Activated CD8-positive, alpha-beta T cell treated with anti-CD3 and anti-CD28 coated beads, Interleukin-2, amount 10 ng/mL, durations not matched to agents 7 days and 5 days (primary cell): ENCODE measurements around the gene GLS. TPM values are rescaled to one million over a fixed set of nuclear protein-coding genes. Genes with fewer than 3 reads are reported as not detected.

Experiments
- ATAC-seq: fragments of 150-1000 bp; cut with Tn5 transposase; one replicate; pipeline ENCODE4 v1.10.0; 2021; ENCODE audit warnings: moderate library complexity
- CTCF ChIA-PET: fragments of 350-600 bp; sonication (Branson Sonifier 250); formaldehyde crosslinking; loops from one replicate; lab custom pipeline; 2021; ENCODE audit warnings: antibody characterized with exemption; lab: Charles Lee
- POLR2A ChIA-PET: fragments of 350-600 bp; sonication (Branson Sonifier 250); formaldehyde crosslinking; loops from one replicate; lab custom pipeline; 2021; ENCODE audit warnings: antibody characterized with exemption; lab: Charles Lee
- DNase-seq: peaks from one replicate; pipeline ENCODE4 v3.0.0-alpha.2; 2020
- H3K27ac Mint-ChIP-seq: one replicate; pipeline ENCODE4 v1.8.0; 2021; ENCODE audit warnings: mild to moderate bottlenecking, mixed read lengths
- H3K27me3 Mint-ChIP-seq: one replicate; pipeline ENCODE4 v1.8.0; 2021; ENCODE audit warnings: low read depth, mixed read lengths
- H3K36me3 Mint-ChIP-seq: one replicate; pipeline ENCODE4 v1.8.0; 2021; ENCODE audit warnings: low read depth, mixed read lengths
- H3K4me1 Mint-ChIP-seq: one replicate; pipeline ENCODE4 v1.8.0; 2021; ENCODE audit warnings: low read depth, mixed read lengths
- H3K4me3 Mint-ChIP-seq: one replicate; pipeline ENCODE4 v1.8.0; 2021; ENCODE audit warnings: mild to moderate bottlenecking, mixed read lengths
- H3K9me3 Mint-ChIP-seq: one replicate; pipeline ENCODE4 v1.8.0; 2022; ENCODE audit warnings: mixed read lengths; ENCODE audit not compliant: insufficient read depth
- total RNA-seq, 2 experiments: library from RNA; stranded (reverse); gene quantifications; one replicate each; pipeline ENCODE4 v1.2.3, GENCODE V29; 2021

The GLS gene
- total RNA-seq, 2 experiments from 2014 or later: 162 to 193 TPM

DNA sequence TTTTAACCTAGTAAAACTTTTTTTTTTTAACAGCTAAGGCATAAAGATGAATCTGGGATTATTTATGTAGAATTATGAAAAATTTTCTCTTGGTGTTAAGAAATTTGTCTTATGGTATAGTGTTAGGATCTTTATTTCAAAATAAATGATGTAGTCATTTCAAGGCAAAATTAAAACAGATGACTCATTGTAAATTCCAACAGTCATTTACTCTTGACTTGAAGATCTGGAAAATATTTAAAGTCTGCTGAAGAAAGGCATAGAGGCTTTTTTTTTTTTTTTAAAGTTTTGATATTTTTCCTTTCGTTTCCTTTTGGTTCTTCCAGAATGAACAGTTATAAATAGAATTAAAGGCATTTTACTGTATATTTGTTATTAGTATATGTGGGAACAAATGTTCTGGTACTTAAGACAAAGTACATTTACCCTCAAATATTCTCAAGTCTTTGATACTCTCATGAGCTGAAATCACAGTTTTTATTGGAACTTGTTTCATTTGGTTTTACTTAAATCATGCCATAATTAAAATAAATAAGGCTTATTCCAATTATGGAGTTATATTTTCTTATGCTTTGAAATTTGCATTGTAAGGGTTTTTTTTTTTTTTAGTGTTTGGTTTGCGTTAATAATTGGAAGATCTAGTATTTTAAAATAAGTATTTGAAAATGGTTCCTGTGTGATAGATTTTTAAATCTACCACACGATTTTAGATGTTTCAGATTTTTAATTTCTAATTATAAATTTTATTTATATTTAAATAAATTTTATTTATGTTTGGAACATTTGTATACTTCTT is 29.9 kb downstream of the GLS start:
- H3K36me3 Mint-ChIP-seq: peaks cover 44% of the 10 kb centered on the region
- no peak for ATAC-seq
- POLR2A ChIA-PET: interaction anchor here (0.8 to 1.7 kb wide), 2 partner anchors 29 to 30 kb away, joined by 4 to 6 read pairs; partner anchors contain the start of gene GLS

DNA sequence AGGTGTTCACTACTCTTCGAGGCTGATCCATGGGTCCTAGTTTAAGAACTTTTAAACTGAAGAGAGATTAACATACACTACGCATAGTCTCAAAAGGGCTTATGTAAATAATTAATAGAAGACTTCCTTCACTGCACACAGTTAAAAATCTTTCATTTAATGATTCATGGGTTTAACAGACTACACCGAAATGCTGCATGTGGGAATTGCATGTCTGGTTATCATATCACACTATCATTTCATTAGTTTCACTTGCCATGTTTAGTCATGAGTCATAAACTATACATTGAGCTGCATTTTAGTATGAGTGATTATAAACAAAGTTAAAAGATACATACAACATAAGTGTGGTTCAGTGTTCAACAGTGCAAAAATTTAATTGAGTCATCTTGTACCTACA is 31.2 kb downstream of the GLS start:
- H3K4me1 Mint-ChIP-seq: peaks cover 27% of the 10 kb centered on the region
- no peak overlapping the region for H3K4me3 Mint-ChIP-seq
- DNase-seq (no peak), ATAC-seq (peak; percentile 50)
- CTCF ChIA-PET: no interaction called here
- POLR2A ChIA-PET: interaction anchor here (0.7 to 1.7 kb wide), 2 partner anchors 32 to 39 kb away, joined by 5 to 6 read pairs; partner anchors contain the start of gene GLS
- no peaks in the 10 kb centered on the region for H3K9me3 Mint-ChIP-seq
- no peak overlapping the region for H3K27ac Mint-ChIP-seq
- no peaks in the 10 kb centered on the region for H3K27me3 Mint-ChIP-seq
- peaks cover 48% of the 10 kb centered on the region for H3K36me3 Mint-ChIP-seq

More for the DNA sequence above, 29.9 kb downstream of the GLS start:
- no peak for DNase-seq
- no peak overlapping the region for H3K4me3 Mint-ChIP-seq
- H3K27ac Mint-ChIP-seq: no peak overlapping the region
- CTCF ChIA-PET: interaction anchor here (1.3 kb wide), 1 partner anchor 49 kb away, joined by 3 read pairs; no protein-coding TSS in a partner anchor
- H3K27me3 Mint-ChIP-seq: no peaks in the 10 kb centered on the region
- H3K4me1 Mint-ChIP-seq: peaks cover 15% of the 10 kb centered on the region
- H3K9me3 Mint-ChIP-seq: no peaks in the 10 kb centered on the region

DNA sequence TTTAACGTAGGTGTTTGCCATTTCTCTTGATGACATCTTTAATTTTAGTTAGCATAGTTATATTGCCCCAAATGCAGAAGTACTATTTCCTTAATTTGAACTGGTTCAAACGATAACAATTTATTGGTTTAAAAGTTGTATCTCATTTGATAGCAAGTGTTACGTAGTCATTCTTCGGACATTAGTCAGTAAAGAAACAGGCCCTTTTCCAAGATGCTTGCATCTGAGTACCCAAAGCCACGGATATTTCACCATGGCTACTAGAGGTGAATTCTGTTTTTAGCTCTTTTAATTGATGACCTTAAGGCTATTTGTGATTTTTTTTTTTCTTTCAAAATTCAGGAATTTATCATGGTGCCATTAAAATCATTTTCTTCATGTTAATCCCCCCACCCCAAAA is 32.1 kb downstream of the GLS start:
- H3K4me1 Mint-ChIP-seq: peaks cover 36% of the 10 kb centered on the region
- DNase-seq: no peak
- H3K4me3 Mint-ChIP-seq: no peak overlapping the region
- H3K9me3 Mint-ChIP-seq: no peaks in the 10 kb centered on the region
- H3K27ac Mint-ChIP-seq: no peak overlapping the region
- ChIA-PET CTCF (interaction anchor here (1.4 kb wide), 1 partner anchor 20 kb away, joined by 3 read pairs; no protein-coding TSS in a partner anchor), POLR2A (interaction anchor here (1.7 kb wide), 1 partner anchor 31 kb away, joined by 4 read pairs; no protein-coding TSS in a partner anchor)
- no peak for ATAC-seq
- peaks cover 53% of the 10 kb centered on the region for H3K36me3 Mint-ChIP-seq
- H3K27me3 Mint-ChIP-seq: no peaks in the 10 kb centered on the region

DNA sequence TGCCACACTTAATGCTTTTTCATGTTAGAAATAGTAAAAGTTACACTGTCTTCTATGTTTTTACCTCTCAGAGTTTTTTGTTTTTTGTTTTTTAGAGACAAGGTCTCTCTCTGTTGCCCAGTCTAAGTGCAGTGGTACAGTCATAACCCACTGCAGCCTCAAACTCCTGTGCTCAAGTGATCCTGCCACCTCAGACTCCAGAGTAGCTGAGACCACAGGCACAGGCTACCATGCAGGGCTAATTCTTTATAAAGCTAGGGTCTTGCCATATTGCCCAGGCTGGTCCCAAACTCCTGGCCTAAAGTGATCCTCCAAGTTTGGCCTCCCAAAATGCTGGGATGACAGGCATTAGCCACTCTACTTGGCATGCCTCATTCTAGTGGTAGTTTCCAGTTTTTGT is 33.1 kb downstream of the GLS start:
- H3K4me3 Mint-ChIP-seq: no peak overlapping the region
- no peak for ATAC-seq
- H3K9me3 Mint-ChIP-seq: no peaks in the 10 kb centered on the region
- H3K27ac Mint-ChIP-seq: no peak overlapping the region
- peaks cover 46% of the 10 kb centered on the region for H3K4me1 Mint-ChIP-seq
- ChIA-PET POLR2A (interaction anchor here (0.6 to 1.7 kb wide), 2 partner anchors 29 to 32 kb away, joined by 3 to 4 read pairs; no protein-coding TSS in a partner anchor), CTCF (interaction anchor here (1.4 kb wide), 1 partner anchor 21 kb away, joined by 3 read pairs; no protein-coding TSS in a partner anchor)
- DNase-seq: no peak
- H3K36me3 Mint-ChIP-seq: peaks cover 59% of the 10 kb centered on the region
- no peaks in the 10 kb centered on the region for H3K27me3 Mint-ChIP-seq

DNA sequence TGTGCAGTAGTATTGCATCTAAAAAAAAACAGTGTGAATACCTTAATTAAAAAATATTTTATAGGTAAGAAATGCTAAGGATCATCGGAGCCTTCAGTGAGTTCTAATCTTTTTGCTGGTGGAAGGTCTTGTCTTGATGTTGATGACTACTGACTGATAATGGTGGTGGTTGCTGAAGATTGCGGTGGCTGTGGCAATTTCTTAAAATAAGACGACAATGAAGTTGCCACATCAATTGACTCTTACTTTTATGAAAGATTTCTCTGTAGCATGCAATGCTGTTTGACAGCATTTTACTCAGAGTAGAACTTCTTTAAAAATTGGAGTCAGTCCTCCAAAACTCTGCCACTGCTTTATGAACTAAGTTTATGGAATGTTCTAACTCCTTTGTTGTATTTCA is 36.2 kb downstream of the GLS start:
- H3K27me3 Mint-ChIP-seq: no peaks in the 10 kb centered on the region
- H3K36me3 Mint-ChIP-seq: peaks cover 56% of the 10 kb centered on the region
- ATAC-seq (peak; percentile 62), DNase-seq (peak; percentile 63)
- H3K4me1 Mint-ChIP-seq: peaks cover 37% of the 10 kb centered on the region
- peak overlapping the region; percentile 67 for H3K27ac Mint-ChIP-seq
- ChIA-PET POLR2A (interaction anchor here (1.0 kb wide), 1 partner anchor 34 kb away, joined by 3 read pairs; no protein-coding TSS in a partner anchor), CTCF (no interaction called here)
- H3K4me3 Mint-ChIP-seq: peak overlapping the region; percentile 7
- H3K9me3 Mint-ChIP-seq: no peaks in the 10 kb centered on the region

DNA sequence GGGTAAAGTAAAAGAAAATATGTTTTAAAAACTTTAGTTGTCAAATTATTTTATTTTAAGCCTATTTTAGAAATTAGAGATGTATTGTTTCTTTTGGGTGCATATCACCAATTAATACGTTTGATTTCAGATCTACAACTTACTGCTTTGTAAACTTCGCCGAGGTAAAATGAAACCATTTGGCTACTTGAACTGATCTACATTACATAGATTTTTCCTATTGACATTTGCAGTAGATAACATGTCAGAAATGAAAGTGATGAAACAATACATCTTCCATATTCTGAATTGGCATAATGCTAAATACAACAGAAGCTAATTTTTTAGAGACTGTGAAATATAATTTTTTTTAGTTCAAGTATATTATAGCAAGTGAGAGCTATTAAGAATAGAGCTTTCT is 39.5 kb downstream of the GLS start:
- peaks cover 33% of the 10 kb centered on the region for H3K4me1 Mint-ChIP-seq
- no peak for DNase-seq
- POLR2A ChIA-PET: no interaction called here
- H3K36me3 Mint-ChIP-seq: peaks cover 62% of the 10 kb centered on the region
- ATAC-seq: no peak
- no peaks in the 10 kb centered on the region for H3K9me3 Mint-ChIP-seq
- no peak overlapping the region for H3K27ac Mint-ChIP-seq
- no peak overlapping the region for H3K4me3 Mint-ChIP-seq
- CTCF ChIA-PET: interaction anchor here (0.7 to 1.9 kb wide), 3 partner anchors 28 to 139 kb away, joined by 3 to 4 read pairs (median 3); partner anchors contain the start of gene GLS
- H3K27me3 Mint-ChIP-seq: no peaks in the 10 kb centered on the region

DNA sequence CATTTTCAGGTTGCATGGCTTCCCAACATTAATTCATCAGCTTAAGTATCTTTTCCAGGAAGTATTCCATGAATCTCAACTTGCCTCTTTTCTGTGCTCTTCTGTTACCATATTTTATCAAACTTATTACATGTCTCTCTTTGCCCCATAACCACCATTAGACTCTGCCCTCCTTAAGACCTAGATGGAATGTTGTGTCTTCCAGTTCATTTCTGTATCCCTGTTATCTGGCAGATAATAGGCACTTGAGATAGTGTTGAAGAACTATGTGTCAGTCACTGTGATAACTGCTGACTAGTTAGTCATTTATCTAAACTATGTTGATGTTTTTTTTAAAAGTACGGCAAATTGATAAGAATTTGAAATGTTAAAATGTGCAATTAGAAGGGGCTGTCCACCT is 41.8 kb downstream of the GLS start:
- ChIA-PET CTCF (interaction anchor here (0.6 kb wide), 1 partner anchor 282 kb away, joined by 3 read pairs; no protein-coding TSS in a partner anchor), POLR2A (no interaction called here)
- DNase-seq (no peak), ATAC-seq (no peak)
- Mint-ChIP-seq H3K4me3 (no peak overlapping the region), H3K27me3 (no peaks in the 10 kb centered on the region), H3K36me3 (peaks cover 61% of the 10 kb centered on the region), H3K9me3 (no peaks in the 10 kb centered on the region), H3K4me1 (peaks cover 15% of the 10 kb centered on the region), H3K27ac (no peak overlapping the region)

DNA sequence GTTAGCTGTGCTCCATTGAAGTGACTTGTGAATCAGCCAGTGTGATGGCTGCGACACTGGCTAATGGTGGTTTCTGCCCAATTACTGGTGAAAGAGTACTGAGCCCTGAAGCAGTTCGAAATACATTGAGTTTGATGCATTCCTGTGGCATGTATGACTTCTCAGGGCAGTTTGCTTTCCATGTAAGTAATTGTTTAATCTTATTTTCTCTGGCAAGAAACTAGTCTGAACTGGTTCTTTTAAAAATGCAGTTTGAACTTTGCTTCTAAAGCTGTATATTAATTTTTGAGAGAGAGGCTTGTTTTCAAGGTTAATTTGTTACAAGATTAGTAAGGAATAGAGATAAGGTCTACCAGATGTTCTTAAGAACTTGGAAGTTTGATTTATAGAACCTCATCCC is 46.7 kb downstream of the GLS start:
- Mint-ChIP-seq H3K4me3 (no peak overlapping the region), H3K27me3 (no peaks in the 10 kb centered on the region), H3K27ac (no peak overlapping the region), H3K9me3 (no peaks in the 10 kb centered on the region), H3K36me3 (peaks cover 67% of the 10 kb centered on the region), H3K4me1 (no peaks in the 10 kb centered on the region)
- POLR2A ChIA-PET: no interaction called here
- CTCF ChIA-PET: no interaction called here
- DNase-seq (no peak), ATAC-seq (peak; percentile 31)

DNA sequence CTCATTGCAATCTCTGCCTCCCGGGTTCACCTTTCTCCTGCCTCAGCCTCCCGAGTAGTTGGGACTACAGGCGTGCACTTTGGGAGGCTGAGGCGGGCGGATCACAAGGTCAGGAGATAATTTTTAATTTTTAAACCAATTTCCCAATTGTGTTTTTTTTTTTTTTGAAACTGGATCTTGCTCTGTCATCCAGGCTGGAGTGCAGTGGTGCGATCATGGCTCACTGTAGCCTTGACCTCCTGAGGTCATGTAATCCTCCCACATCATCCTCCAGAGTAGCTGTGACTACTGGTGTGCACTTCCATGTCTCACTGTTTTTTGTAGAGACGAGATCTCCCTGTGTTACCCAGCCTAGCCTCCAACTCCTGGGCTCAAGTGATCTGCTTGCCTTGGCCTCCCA is 49.3 kb downstream of the GLS start:
- CTCF ChIA-PET: interaction anchor here (0.7 kb wide), 1 partner anchor 122 kb away, joined by 3 read pairs; no protein-coding TSS in a partner anchor

DNA sequence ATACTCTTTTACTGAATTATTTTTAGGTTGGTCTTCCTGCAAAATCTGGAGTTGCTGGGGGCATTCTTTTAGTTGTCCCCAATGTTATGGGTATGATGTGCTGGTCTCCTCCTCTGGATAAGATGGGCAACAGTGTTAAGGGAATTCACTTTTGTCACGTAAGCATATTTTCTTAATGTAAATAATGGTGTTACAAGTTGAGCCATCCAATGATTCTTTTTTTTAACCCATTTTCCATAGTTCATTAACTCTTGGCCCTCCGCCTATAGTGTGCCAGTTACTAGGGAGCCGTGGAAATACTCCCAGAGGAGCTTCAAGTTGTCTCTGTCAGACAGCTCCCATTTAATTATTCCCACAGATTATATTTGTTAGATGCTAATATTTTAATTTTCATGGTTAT is 49.8 kb downstream of the GLS start:
- Mint-ChIP-seq H3K4me1 (peaks cover 1% of the 10 kb centered on the region), H3K27ac (no peak overlapping the region), H3K9me3 (no peaks in the 10 kb centered on the region), H3K27me3 (no peaks in the 10 kb centered on the region), H3K4me3 (no peak overlapping the region), H3K36me3 (peaks cover 55% of the 10 kb centered on the region)
- ChIA-PET POLR2A (no interaction called here), CTCF (no interaction called here)
- ATAC-seq (no peak), DNase-seq (no peak)

More for the DNA sequence above, 49.3 kb downstream of the GLS start:
- POLR2A ChIA-PET: no interaction called here
- Mint-ChIP-seq H3K27me3 (no peaks in the 10 kb centered on the region), H3K4me3 (no peak overlapping the region), H3K27ac (no peak overlapping the region), H3K9me3 (no peaks in the 10 kb centered on the region), H3K36me3 (peaks cover 56% of the 10 kb centered on the region), H3K4me1 (peaks cover 1% of the 10 kb centered on the region)
- ATAC-seq (no peak), DNase-seq (no peak)

DNA sequence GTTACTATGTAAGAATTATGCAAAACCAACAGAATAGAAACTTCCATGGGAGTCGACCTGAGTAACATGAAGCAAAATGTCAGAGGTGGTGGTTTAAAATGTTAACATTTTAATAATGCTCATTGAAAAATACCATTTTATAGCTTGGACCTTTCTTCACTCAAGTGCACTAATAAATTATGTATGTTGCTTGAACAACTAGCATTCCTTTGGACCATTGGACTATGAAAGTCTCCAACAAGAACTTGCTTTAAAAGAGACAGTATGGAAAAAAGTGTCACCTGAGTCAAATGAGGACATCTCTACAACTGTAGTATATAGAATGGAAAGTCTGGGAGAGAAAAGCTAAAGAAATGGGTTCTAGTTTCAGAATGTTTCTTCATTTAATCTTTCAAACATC is 51.9 kb downstream of the GLS start:
- Mint-ChIP-seq H3K4me3 (no peak overlapping the region), H3K27me3 (no peaks in the 10 kb centered on the region), H3K27ac (no peak overlapping the region), H3K9me3 (no peaks in the 10 kb centered on the region), H3K4me1 (peaks cover 3% of the 10 kb centered on the region), H3K36me3 (peaks cover 43% of the 10 kb centered on the region)
- ATAC-seq (no peak), DNase-seq (no peak)
- ChIA-PET POLR2A (no interaction called here), CTCF (interaction anchor here (1.8 kb wide), 1 partner anchor 15 kb away, joined by 6 read pairs; no protein-coding TSS in a partner anchor)

DNA sequence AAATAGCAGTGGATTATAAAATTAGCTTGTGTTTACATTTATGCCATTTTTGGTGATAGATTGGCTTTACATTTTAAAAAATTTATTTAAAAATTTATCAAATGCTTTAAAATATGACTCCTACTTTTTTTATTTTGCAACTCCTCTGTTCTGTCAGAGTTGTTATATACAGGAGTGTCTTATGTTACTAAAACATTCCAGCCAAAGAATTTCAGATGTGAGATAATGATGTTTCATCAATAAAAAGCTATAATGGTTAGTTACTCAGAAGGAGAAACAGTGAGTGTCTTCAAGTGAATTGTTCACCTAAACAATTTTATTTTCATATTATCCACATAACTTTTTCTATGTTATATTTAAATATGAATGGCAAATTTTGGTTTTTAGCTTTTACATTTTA is 52.7 kb downstream of the GLS start:
- Mint-ChIP-seq H3K27me3 (no peaks in the 10 kb centered on the region), H3K9me3 (no peaks in the 10 kb centered on the region), H3K36me3 (peaks cover 41% of the 10 kb centered on the region), H3K4me3 (no peak overlapping the region), H3K27ac (no peak overlapping the region), H3K4me1 (peaks cover 3% of the 10 kb centered on the region)
- no peak for ATAC-seq
- DNase-seq: no peak
- CTCF ChIA-PET: interaction anchor here (1.8 kb wide), 1 partner anchor 14 kb away, joined by 6 read pairs; no protein-coding TSS in a partner anchor
- POLR2A ChIA-PET: no interaction called here
